Ecto neural progenitor cell (in vitro differentiated cells): ENCODE data around the gene TXK.
A peak's percentile ranks its signal among the peaks of the same experiment; 100 is the strongest.

Experiments used
- DNase-seq: peaks from one replicate; pipeline ENCODE4 v3.0.0-alpha.2; 2018; ENCODE audit warnings: low spot score

TXK gene

GRCh38 chr4:48017108-48017571 lies 116.9 kb downstream of the TXK start:
- DNase-seq = peak; percentile 72
